OCI-LY7 (cell line): ENCODE results near the gene ANG.

Experiments used
- EZH2phosphoT487 ChIP-seq: fragments of 200-600 bp; sonication (generic); IDR thresholded peaks from 2 replicates; pipeline ENCODE4 v1.6.1; 2018; ENCODE audit warnings: low read depth, borderline replicate concordance, mild to moderate bottlenecking, mixed run types, antibody characterized with exemption, low read length, moderate library complexity, mixed read lengths
- TF ChIP-seq, protein P1 (sequence below): fragments of 200-600 bp; sonication (generic); conservative IDR thresholded peaks from 2 replicates; pipeline ENCODE4 v1.5.1; 2014; ENCODE audit warnings: mild to moderate bottlenecking, antibody characterized with exemption, low read length, moderate library complexity, mixed read lengths

DNA sequence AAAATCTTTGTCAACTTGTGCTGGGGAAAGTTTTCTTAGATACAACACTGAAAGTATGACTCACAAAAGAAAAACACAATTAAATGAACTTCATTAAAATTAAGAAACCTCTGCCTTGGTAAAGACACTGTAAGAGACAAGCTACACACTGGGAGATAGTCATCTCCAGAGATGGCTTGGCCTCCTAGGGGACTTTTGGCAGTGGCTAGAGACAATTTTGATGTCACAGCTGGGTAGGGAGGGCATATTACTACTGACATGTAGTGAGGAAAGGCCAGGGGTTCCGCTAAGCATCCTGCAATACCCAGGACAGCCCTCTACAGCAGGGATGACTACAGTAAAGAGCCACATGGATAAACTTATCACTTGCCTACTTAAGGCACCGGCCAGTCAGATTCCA, 12.9 kb upstream of the ANG start:
- TF ChIP-seq, protein P1, sequence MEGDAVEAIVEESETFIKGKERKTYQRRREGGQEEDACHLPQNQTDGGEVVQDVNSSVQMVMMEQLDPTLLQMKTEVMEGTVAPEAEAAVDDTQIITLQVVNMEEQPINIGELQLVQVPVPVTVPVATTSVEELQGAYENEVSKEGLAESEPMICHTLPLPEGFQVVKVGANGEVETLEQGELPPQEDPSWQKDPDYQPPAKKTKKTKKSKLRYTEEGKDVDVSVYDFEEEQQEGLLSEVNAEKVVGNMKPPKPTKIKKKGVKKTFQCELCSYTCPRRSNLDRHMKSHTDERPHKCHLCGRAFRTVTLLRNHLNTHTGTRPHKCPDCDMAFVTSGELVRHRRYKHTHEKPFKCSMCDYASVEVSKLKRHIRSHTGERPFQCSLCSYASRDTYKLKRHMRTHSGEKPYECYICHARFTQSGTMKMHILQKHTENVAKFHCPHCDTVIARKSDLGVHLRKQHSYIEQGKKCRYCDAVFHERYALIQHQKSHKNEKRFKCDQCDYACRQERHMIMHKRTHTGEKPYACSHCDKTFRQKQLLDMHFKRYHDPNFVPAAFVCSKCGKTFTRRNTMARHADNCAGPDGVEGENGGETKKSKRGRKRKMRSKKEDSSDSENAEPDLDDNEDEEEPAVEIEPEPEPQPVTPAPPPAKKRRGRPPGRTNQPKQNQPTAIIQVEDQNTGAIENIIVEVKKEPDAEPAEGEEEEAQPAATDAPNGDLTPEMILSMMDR: no peak
- no peak for TF ChIP-seq EZH2phosphoT487
